ENCODE measurements around the gene CHST6. TPM values are rescaled to one million over a fixed set of nuclear protein-coding genes. Genes with fewer than 3 reads are reported as not detected.

The CHST6 gene
- total RNA-seq, 2 experiments from 2014 or later, result not detected

- H3K27ac Mint-ChIP-seq, result no peak overlapping the region
- intact Hi-C loops (cut with micrococcal nuclease), result no loop called here
- no peak for ATAC-seq
These were observed 71.5 kb downstream of the CHST6 start for GRCh38 chr16:75423723-75424104.

More at GRCh38 chr16:75423723-75424104, 71.5 kb downstream of the CHST6 start:
- Mint-ChIP-seq H3K27me3 (no peaks in the 10 kb centered on the region), H3K9me3 (no peaks in the 10 kb centered on the region), H3K4me3 (no peak overlapping the region), H3K4me1 (ENCODE audit: low read depth) (peaks cover 32% of the 10 kb centered on the region), H3K36me3 (ENCODE audit: low read depth) (no peaks in the 10 kb centered on the region)
- CTCF ChIA-PET, result interaction anchor here (0.6 kb wide), 1 partner anchor 340 kb away, joined by 3 read pairs; no protein-coding TSS in a partner anchor
- TF ChIP-seq, protein P1, sequence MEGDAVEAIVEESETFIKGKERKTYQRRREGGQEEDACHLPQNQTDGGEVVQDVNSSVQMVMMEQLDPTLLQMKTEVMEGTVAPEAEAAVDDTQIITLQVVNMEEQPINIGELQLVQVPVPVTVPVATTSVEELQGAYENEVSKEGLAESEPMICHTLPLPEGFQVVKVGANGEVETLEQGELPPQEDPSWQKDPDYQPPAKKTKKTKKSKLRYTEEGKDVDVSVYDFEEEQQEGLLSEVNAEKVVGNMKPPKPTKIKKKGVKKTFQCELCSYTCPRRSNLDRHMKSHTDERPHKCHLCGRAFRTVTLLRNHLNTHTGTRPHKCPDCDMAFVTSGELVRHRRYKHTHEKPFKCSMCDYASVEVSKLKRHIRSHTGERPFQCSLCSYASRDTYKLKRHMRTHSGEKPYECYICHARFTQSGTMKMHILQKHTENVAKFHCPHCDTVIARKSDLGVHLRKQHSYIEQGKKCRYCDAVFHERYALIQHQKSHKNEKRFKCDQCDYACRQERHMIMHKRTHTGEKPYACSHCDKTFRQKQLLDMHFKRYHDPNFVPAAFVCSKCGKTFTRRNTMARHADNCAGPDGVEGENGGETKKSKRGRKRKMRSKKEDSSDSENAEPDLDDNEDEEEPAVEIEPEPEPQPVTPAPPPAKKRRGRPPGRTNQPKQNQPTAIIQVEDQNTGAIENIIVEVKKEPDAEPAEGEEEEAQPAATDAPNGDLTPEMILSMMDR (IDR thresholded peaks at IDR 0.05), result no peak
- POLR2A ChIA-PET, result interaction anchor here (0.7 kb wide), 1 partner anchor 765 kb away, joined by 3 read pairs; no protein-coding TSS in a partner anchor
- DNase-seq, result no peak

Other genes with a start within 250 kb of the CHST6 start
- under 1 TPM; 0.34 to 0.87 TPM for gene BCAR1, start 243.8 kb downstream of the CHST6 start, total RNA-seq
- gene CFDP1, start 61.9 kb downstream of the CHST6 start, total RNA-seq, result 10 to 100 TPM; 34.7 to 39.9 TPM
- 10 to 100 TPM; 25.1 to 27.1 TPM for gene TMEM170A, start 30.8 kb downstream of the CHST6 start, total RNA-seq
- gene CHST5, start 40.7 kb upstream of the CHST6 start, total RNA-seq, result not detected
- gene TMEM231, start 60.8 kb upstream of the CHST6 start, total RNA-seq, result 1 to 10 TPM; 4.9 to 5.1 TPM
- 10 to 100 TPM; 56.3 to 57.4 TPM for gene GABARAPL2, start 70.9 kb upstream of the CHST6 start, total RNA-seq
- gene ADAT1, start 127.8 kb upstream of the CHST6 start, total RNA-seq, result 10 to 100 TPM; 41.7 to 43.6 TPM
- 100 to 1,000 TPM; 320 to 335 TPM for gene KARS1, start 152.2 kb upstream of the CHST6 start, total RNA-seq
- 10 to 100 TPM; 66.3 to 68.1 TPM for gene TERF2IP, start 152.3 kb upstream of the CHST6 start, total RNA-seq
- not detected for gene CPHXL2, start 181.6 kb upstream of the CHST6 start, total RNA-seq
- gene DUXB, start 206.0 kb upstream of the CHST6 start, total RNA-seq, result not detected
- not detected for gene CPHXL, start 231.0 kb upstream of the CHST6 start, total RNA-seq